Fibroblast of skin of scalp (primary cell): ENCODE data around the gene CAMTA1.

Experiments
- DNase-seq: peaks from one replicate; pipeline ENCODE4 v3.0.0-alpha.2; 2013

Gene CAMTA1

DNA sequence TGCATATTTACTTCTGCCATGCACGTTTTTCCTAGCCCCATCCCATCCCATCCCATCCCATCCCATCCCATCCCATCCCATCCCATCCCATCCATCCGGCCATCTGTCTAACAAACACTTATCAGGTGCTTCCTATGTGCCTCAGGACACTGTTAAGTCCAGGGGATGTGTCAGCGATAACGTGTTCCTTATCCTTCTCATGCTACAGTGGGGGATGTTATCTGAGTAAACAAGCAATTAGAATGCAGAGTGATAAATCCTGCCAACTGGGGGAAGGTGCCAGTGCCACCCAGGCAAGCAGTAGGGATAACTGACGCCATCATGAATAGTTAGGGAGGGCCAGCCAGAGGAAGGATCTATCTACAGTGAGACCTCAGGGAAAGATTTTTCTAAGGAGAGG is 304.2 kb downstream of the CAMTA1 start:
- DNase-seq, result no peak

DNA sequence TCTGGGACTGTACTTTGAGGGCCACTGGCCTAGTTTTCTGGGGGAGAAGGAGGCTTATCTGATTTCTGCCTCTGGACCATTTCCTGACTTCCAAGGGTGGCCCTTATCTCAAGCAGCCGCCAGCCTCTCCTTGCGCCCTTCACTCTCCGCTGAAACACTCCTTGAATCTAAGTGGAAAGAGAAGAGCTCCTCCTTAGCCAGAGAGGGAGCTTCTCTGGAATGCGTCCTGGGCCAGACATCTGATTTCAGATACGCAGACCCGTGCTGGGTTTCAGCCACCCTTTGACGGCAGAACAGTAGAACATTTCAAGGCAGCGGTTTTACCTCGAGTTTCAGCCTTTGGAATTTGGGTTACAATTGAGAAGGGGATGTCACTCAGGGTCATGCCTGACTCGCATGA is 308.0 kb downstream of the CAMTA1 start:
- DNase-seq, result no peak

- DNase-seq, result no peak
Measured at GRCh38 chr1:7094086-7094485, 308.8 kb downstream of the CAMTA1 start.

DNA sequence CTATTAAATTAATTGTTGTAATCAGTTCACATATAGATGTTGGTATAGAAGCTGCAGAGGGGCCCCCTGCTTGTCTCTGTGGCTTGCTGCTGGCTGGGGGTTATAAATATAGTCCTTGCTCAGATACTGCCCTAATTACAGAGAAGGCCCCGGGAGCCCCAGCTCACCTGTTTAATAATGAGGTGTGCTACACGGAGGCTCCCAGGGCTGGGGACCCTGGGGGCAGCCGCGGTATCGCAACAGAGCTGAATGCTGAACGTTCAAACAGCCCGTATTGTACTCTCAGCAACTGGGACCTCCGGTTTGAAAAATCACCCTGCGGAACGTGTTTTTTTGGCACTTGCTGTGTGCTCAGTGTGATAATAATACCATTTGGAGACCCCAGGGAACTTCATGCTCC is 309.3 kb downstream of the CAMTA1 start:
- DNase-seq, result no peak

- DNase-seq, result no peak
Measured at GRCh38 chr1:7095343-7095964, 310.2 kb downstream of the CAMTA1 start.

- no peak for DNase-seq
Measured at GRCh38 chr1:7097938-7098592, 312.8 kb downstream of the CAMTA1 start.

DNA sequence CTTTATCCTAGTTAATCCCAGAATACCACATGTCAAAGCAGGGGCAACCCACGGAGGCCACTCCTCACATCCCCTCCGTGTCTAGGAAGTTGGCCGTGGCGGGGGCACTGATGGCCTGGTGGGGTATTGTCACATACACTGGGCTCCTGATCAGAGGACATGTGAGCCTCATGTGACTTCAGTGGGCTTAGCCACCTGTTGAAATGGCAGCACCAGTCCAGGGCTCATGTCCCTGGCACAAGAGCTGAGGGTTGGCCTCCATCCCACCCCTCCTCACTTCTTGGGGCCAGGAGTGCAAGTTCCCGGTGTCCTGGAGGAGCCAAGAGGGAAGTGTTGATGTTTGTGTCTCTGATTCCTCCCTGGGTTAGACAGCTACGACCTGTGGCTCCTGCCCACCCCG is 313.4 kb downstream of the CAMTA1 start:
- no peak for DNase-seq

- no peak for DNase-seq
Measured at GRCh38 chr1:7100479-7100878, 315.2 kb downstream of the CAMTA1 start.

DNA sequence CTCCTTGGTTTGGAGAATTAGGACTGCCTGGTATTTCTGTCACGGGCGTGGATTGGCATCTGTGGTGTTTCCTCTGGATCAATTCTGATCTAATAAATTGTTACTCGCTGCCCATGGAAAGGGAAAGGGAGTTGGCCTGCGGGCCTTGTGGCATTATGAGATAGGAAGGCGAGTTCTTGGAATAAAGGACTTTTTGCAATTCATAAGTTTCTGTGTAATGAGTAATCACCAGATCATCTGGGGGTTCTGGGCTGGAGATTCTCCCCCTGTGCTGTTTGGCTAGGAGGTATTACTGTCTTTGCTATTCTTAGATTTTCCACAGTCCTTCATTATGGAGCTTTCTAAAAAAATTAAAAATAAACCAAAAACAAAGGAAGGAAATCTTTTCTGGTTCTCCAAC is 315.9 kb downstream of the CAMTA1 start:
- peak; percentile 47 for DNase-seq

DNA sequence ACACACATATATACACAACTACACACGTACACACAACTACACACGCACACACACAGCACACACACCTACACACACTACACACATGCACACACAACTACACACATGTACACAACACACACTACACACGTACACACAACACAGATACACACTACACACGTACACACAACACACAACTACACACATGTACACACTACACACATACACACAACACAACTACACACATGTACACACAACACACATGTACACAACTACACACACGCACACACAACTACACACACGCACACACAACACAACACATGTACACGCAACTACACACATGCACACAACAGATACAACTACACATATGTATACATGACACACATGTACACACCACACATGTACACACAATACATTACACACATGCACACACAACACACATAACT is 318.1 kb downstream of the CAMTA1 start:
- no peak for DNase-seq

- DNase-seq, result no peak
Measured at GRCh38 chr1:7103874-7104273, 318.6 kb downstream of the CAMTA1 start.

DNA sequence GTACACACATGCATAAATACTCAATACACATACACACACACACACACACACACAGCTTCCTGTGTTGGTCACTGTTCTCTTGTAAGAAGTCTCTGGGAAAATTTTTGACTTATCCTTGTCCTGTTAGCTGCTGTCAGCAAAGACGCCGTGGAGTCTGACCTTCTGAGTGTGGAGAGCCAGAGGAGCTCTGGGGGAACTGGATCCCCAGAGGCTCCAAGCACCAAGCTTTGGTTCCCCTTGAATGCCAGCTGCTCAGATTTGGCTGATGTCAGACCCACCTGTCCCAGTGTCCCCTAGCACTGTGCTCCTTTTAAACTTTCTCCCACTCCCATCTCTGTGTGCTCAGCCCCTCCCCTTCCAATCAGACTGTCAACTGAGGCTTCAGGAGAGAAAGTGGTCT is 319.1 kb downstream of the CAMTA1 start:
- DNase-seq, result no peak

GRCh38 chr1:7105269-7105668 is 320.0 kb downstream of the CAMTA1 start:
- DNase-seq, result no peak

DNA sequence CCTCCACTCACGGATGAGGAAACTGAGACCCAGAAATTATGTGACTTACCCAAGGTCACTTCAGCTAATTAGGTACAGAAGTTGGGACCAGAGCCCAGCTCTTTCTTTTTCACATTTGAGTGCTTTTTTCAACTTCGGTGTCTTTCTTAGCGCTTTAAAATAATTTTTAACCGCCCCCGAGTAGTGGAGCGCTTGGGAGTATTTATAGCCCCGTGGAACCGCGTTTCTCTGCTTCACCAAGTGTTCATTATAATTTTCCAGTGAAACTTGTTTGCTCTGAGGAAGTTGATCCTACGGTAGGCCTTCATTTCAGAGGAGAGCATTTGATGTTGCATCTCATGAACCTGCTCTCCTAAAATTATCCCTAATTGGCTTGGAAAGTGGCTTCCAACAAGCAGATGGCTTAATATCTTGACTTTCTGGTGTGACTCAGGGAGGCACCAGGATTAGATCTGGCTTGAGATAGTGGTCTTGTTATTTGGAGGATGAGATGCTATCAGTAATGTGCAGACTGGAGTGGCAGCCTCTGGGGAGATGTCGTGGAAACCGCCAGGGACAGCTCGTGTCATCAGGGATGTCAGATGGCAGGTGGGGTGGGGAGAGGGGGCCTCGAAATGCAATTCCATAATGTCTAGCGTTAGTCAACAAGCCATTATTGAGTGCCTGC is 321.3 kb downstream of the CAMTA1 start:
- DNase-seq, result no peak

DNA sequence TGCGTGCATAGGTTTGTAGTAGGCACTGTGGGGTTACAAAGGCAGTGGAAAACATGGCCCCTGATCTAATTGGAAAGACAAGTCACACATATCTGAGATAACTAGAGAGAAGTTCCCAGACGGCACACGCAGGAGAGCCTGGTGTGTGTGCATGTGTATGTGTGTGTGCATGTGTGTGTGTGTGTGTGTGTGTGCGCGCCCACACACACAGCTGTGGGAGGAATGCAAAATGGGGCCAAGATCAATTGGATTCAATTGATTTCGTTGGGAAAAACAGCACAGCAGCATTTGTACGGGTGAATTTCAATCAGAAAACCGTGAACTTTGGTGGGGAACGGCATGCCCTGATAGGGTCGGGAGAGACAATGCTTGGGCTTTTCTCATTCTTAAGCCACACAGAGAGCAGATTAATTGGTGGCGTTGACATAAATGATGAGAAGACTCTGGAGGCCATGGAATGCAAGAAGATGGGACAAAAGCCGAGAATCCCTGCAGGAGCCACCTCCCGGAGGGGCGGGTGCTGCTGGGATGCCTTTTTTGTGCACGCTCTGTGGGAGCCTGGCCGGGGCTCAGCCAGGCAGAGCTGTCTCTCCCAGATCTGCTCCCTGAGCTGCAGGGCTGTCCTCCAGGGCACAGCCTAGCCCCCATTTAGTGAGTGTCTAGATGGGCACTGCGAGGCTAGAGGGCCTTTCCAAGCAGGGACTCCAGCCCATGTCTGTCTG is 322.0 kb downstream of the CAMTA1 start:
- DNase-seq, result peak; percentile 45

DNA sequence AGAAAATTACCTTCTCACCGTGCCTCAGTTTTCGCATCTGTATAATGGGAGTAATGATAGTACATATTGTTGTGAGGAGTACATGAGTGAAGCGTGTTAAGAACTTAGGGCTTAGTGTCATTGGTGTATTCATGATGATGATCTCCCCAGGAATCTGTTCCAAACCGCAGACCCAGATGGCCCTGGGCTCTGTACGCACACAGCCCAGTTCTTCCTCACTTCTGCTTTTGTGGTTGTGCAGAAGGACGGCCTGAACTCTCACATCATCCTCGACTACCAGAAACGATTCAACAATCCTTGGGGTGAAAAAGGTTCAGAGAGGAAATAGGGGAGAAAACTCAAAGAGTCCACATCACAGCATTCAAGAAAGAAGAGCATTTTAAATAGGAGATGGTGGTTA is 323.0 kb downstream of the CAMTA1 start:
- no peak for DNase-seq

- DNase-seq, result no peak
Measured at GRCh38 chr1:7109901-7110300, 324.6 kb downstream of the CAMTA1 start.

DNA sequence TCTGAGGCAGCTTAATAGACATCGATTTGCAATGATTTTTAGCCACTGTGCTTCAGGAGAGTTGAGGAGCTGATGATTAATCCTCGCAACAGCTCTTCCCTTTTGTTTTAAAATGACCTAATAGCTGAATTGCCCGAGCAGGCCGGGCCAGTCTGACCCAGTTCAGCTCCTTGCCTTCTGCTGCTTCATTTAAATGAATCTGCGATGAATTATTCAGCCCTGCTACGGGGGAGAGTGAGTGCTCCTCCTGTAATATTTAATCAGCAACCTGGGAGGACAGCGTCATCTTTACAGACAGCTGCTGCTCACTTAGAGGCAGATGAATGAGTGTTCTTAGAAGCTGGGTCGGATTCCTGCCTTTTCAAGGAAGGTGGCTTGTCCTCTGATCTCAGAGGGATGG is 325.1 kb downstream of the CAMTA1 start:
- no peak for DNase-seq

DNA sequence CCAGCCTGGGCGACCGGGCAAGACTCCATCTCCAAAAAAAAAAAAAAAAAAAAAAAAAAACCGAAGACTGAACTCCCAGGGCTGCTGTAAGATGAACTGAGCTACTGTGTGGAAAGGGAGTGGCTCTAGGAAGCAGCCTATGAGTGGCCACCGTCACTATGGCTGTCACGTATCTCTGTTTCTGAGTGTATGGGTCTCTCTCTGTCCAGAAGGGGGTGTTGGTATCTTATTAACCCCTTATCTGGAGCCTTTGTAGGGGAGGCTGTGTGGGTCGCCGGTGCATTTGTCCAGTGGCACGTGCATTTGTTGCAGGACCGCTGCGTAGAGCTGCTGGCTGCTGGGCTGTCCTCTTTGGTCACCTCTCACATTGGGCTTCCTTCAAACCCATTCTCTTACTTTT is 326.6 kb downstream of the CAMTA1 start:
- no peak for DNase-seq

- DNase-seq, result no peak
Measured at GRCh38 chr1:7113136-7113535, 327.9 kb downstream of the CAMTA1 start.

DNA sequence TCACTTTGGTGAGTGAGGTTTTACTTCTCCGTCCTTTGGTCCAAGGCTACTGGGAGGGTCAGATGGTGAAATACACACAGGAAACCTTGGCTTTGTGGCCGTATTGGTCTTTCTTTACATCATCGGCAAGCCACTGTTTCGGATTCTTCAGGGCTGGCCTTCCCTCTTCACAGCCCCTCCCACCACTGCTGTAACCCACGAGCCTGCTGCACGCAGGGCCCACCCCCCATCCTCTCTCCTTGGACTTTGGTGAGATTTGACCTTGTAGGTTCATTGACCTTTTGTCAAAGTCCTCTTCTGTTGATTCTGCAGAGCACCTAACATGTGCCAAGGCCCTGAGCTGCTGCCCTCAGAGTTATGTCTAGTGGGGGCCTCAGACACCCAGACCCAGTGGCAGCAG is 328.6 kb downstream of the CAMTA1 start:
- no peak for DNase-seq

DNA sequence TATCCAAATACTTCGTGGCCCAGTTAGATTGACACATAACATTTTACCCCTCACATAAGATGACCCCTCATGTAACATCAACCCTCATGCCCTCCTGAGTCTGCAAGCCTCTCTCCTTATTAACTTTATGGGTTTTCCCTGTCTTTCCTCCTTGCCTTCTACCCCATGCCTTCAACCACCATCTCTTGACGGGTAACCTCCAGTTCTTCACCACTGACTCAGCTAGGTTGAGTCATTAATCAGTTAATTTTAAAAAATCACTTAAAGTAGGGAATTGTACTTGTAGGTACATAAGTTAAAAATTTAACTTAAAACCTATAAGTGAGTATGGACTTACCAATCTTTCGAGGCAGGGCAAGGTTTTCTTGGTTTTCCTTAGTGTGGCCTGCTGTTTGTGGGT is 330.7 kb downstream of the CAMTA1 start:
- no peak for DNase-seq
